ENCODE measurements around the gene UGP2.
"Not testable (repeated sequence)": the region's sequence is repeated elsewhere in the genome, so short reads cannot be mapped to it uniquely, and the experiment has no call there.

UGP2 gene

GRCh38 chr2:63899639-63900038 is 57.9 kb downstream of the UGP2 start:
- DNase-seq: no peak

GRCh38 chr2:63902149-63902548 is 60.5 kb downstream of the UGP2 start:
- DNase-seq: no peak

- no peak for DNase-seq
Observed at GRCh38 chr2:63903003-63903402, 61.3 kb downstream of the UGP2 start.

- no peak for DNase-seq
Observed at GRCh38 chr2:63914311-63914710, 72.6 kb downstream of the UGP2 start.

GRCh38 chr2:63926815-63927214 is 85.1 kb downstream of the UGP2 start:
- no peak for DNase-seq

- not testable (repeated sequence) for DNase-seq
Observed at GRCh38 chr2:63932104-63932503, 90.4 kb downstream of the UGP2 start.
